B cell (primary cell): ENCODE data around the gene HAT1.

Source experiments
- CTCF ChIP-seq: fragments of 200-600 bp; IDR thresholded peaks from one replicate; pipeline ENCODE4 v1.8.0; 2022; ENCODE audit warnings: antibody characterized with exemption, mild to moderate bottlenecking
- EZH2 ChIP-seq: IDR thresholded peaks from 2 replicates; pipeline ENCODE4 v1.6.1; 2012; ENCODE audit warnings: borderline replicate concordance, low read depth, mild to moderate bottlenecking, moderate library complexity, low read length; ENCODE audit not compliant: insufficient read depth, poor library complexity, severe bottlenecking

GRCh38 chr2:171923206-171923605 is 945 bp downstream of the HAT1 start:
- TF ChIP-seq CTCF (no peak), EZH2 (no peak)
